ENCODE results near the gene FBN1. TPM values are rescaled to one million over a fixed set of nuclear protein-coding genes. Genes with fewer than 3 reads are reported as not detected.

The FBN1 gene
- total RNA-seq, 2 experiments from 2014 or later = 0.35 to 0.41 TPM

DNA sequence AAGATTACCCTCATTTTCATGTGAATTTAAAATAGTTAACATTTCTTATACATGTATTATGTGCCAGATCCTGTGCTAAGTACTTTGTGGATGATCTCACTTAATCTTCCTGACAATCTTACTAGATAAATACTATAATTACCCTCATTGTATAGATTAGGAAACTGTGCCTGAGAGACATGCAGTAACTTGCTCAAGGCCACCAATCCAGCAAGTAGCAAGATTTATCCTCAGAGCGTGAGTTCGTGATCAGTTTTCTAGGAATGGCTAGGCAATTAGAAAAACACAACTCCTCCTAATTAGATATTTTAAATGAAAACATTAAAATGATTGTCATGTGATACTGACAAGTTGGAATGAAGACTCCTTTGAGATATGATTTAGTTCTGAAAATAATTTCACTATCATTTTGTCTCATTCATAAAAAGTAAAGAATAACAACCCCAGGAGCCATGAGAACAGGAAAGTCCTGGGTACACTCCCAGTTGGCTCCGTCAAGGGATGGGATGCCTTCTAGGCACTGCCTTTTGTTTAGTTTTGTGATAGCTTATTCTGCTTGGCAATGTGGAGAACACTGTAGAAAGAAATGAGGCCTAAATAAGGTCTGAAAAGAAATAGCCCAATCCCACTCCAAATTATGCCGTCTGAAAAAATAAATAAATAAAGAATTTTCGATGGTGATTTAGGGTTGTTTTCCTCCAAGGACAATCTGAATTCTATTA, 61.3 kb downstream of the FBN1 start:
- Mint-ChIP-seq H3K4me3 (no peak overlapping the region), H3K4me1 (ENCODE audit: low read depth) (no peaks in the 10 kb centered on the region), H3K9me3 (no peaks in the 10 kb centered on the region), H3K27ac (no peak overlapping the region), H3K27me3 (ENCODE audit: low read depth) (no peaks in the 10 kb centered on the region), H3K36me3 (ENCODE audit: low read depth) (no peaks in the 10 kb centered on the region)
- CTCF ChIA-PET = no interaction called here
- intact Hi-C loops (cut with micrococcal nuclease) = no loop called here
- DNase-seq = no peak

DNA sequence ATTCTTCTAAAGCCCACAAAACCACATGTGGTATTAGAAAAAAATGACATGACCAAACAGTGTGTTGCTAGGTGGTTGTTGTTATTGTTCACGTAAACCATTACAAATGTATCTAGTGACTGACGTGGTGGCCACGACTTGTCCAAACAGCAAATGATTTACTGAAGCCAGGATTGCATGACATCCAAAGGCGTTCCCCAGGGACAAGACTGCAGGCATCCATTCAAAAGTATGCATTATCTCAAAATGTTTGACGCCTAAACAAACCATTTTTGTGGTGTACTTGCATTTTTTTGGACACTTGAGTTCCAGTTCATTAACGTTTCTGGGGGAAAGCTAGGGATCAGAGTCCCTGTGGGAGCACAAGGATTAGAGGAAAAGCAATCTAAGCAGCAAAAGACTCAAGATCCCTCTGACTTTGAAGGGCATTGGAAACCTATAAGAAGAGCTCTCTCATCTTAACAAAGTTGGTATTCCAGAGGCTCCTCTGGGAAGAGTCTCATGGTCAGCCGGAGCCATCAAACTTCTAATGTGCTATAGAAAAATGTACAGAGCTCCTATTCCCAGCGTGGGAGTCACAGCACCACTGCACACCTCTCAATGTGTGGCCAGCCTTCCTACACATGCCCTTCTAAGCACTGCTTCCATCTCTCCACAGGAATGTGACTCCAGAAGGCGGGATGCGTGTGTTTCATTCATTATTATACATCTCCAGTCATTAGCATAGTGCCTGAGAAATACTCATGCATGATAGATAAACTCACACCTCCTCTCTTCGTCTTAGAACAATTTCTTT, 62.9 kb downstream of the FBN1 start:
- CTCF ChIA-PET = interaction anchor here (0.6 kb wide), 1 partner anchor 231 kb away, joined by 8 read pairs; no protein-coding TSS in a partner anchor
- DNase-seq = no peak
- intact Hi-C loops (cut with micrococcal nuclease) = no loop called here
- no peak overlapping the region for H3K27ac Mint-ChIP-seq
- no peaks in the 10 kb centered on the region for H3K9me3 Mint-ChIP-seq
- no peaks in the 10 kb centered on the region for H3K27me3 Mint-ChIP-seq (ENCODE audit: low read depth)
- no peak overlapping the region for H3K4me3 Mint-ChIP-seq
- H3K4me1 Mint-ChIP-seq (ENCODE audit: low read depth) = no peaks in the 10 kb centered on the region
- H3K36me3 Mint-ChIP-seq (ENCODE audit: low read depth) = no peaks in the 10 kb centered on the region

- Mint-ChIP-seq H3K9me3 (no peaks in the 10 kb centered on the region), H3K36me3 (ENCODE audit: low read depth) (no peaks in the 10 kb centered on the region), H3K27ac (no peak overlapping the region), H3K27me3 (ENCODE audit: low read depth) (no peaks in the 10 kb centered on the region), H3K4me1 (ENCODE audit: low read depth) (no peaks in the 10 kb centered on the region), H3K4me3 (no peak overlapping the region)
- DNase-seq = no peak
- CTCF ChIA-PET = interaction anchor here (0.6 kb wide), 1 partner anchor 76 kb away, joined by 3 read pairs; no protein-coding TSS in a partner anchor
- intact Hi-C loops (cut with micrococcal nuclease) = no loop called here
Measured at GRCh38 chr15:48581219-48581618, 64.3 kb downstream of the FBN1 start.

GRCh38 chr15:48580736-48581135, 64.8 kb downstream of the FBN1 start:
- no peak for DNase-seq
- H3K27ac Mint-ChIP-seq = no peak overlapping the region
- H3K36me3 Mint-ChIP-seq (ENCODE audit: low read depth) = no peaks in the 10 kb centered on the region
- CTCF ChIA-PET = interaction anchor here (0.6 kb wide), 1 partner anchor 76 kb away, joined by 3 read pairs; no protein-coding TSS in a partner anchor
- H3K9me3 Mint-ChIP-seq = no peaks in the 10 kb centered on the region
- H3K4me1 Mint-ChIP-seq (ENCODE audit: low read depth) = no peaks in the 10 kb centered on the region
- intact Hi-C loops (cut with micrococcal nuclease) = no loop called here
- H3K27me3 Mint-ChIP-seq (ENCODE audit: low read depth) = no peaks in the 10 kb centered on the region
- no peak overlapping the region for H3K4me3 Mint-ChIP-seq

- DNase-seq = no peak
- no peaks in the 10 kb centered on the region for H3K27me3 Mint-ChIP-seq (ENCODE audit: low read depth)
- no peak overlapping the region for H3K4me3 Mint-ChIP-seq
- CTCF ChIA-PET = no interaction called here
- H3K36me3 Mint-ChIP-seq (ENCODE audit: low read depth) = no peaks in the 10 kb centered on the region
- intact Hi-C loops (cut with micrococcal nuclease) = no loop called here
- H3K27ac Mint-ChIP-seq = no peak overlapping the region
- H3K4me1 Mint-ChIP-seq (ENCODE audit: low read depth) = no peaks in the 10 kb centered on the region
- H3K9me3 Mint-ChIP-seq = no peaks in the 10 kb centered on the region
Measured at GRCh38 chr15:48579945-48580671, 65.4 kb downstream of the FBN1 start.

- Mint-ChIP-seq H3K4me3 (no peak overlapping the region), H3K9me3 (no peaks in the 10 kb centered on the region), H3K27ac (no peak overlapping the region), H3K4me1 (ENCODE audit: low read depth) (no peaks in the 10 kb centered on the region), H3K36me3 (ENCODE audit: low read depth) (no peaks in the 10 kb centered on the region), H3K27me3 (ENCODE audit: low read depth) (no peaks in the 10 kb centered on the region)
- DNase-seq = no peak
- CTCF ChIA-PET = no interaction called here
- intact Hi-C loops (cut with micrococcal nuclease) = no loop called here
Measured at GRCh38 chr15:48578965-48579364, 66.5 kb downstream of the FBN1 start.

- Mint-ChIP-seq H3K27ac (no peak overlapping the region), H3K4me1 (ENCODE audit: low read depth) (no peaks in the 10 kb centered on the region), H3K9me3 (no peaks in the 10 kb centered on the region), H3K4me3 (no peak overlapping the region), H3K36me3 (ENCODE audit: low read depth) (no peaks in the 10 kb centered on the region), H3K27me3 (ENCODE audit: low read depth) (no peaks in the 10 kb centered on the region)
- CTCF ChIA-PET = no interaction called here
- DNase-seq = no peak
- intact Hi-C loops (cut with micrococcal nuclease) = no loop called here
Measured at GRCh38 chr15:48577469-48577868, 68.0 kb downstream of the FBN1 start.

DNA sequence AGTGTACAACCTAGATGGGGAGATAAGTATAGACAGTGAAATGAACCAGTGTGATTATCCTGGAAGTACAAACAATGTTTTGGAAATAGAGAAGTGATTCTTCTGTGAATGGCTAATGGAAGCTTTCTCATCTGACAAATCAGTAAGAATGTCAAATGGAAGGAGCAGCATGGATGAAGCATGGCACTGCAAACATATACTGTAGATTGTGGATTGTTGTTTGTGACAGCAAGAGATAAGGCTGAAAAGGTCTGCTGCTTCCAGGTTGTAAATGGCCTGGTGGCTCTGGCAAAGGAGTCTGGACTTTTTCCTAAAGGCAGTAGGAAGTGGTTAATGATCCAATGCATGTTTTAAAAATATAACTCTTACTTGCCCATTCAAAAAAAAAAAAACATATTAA, 71.3 kb downstream of the FBN1 start:
- CTCF ChIA-PET = no interaction called here
- intact Hi-C loops (cut with micrococcal nuclease) = no loop called here
- no peaks in the 10 kb centered on the region for H3K9me3 Mint-ChIP-seq

GRCh38 chr15:48573780-48574179, 71.7 kb downstream of the FBN1 start:
- H3K27me3 Mint-ChIP-seq (ENCODE audit: low read depth) = no peaks in the 10 kb centered on the region
- H3K27ac Mint-ChIP-seq = no peak overlapping the region
- CTCF ChIA-PET = no interaction called here
- H3K9me3 Mint-ChIP-seq = no peaks in the 10 kb centered on the region
- no peak for DNase-seq
- intact Hi-C loops (cut with micrococcal nuclease) = no loop called here
- no peaks in the 10 kb centered on the region for H3K4me1 Mint-ChIP-seq (ENCODE audit: low read depth)
- H3K4me3 Mint-ChIP-seq = no peak overlapping the region
- H3K36me3 Mint-ChIP-seq (ENCODE audit: low read depth) = no peaks in the 10 kb centered on the region

More for the DNA sequence above, 71.3 kb downstream of the FBN1 start:
- Mint-ChIP-seq H3K27me3 (ENCODE audit: low read depth) (no peaks in the 10 kb centered on the region), H3K36me3 (ENCODE audit: low read depth) (no peaks in the 10 kb centered on the region), H3K27ac (no peak overlapping the region), H3K4me3 (no peak overlapping the region), H3K4me1 (ENCODE audit: low read depth) (no peaks in the 10 kb centered on the region)
- DNase-seq = no peak

DNA sequence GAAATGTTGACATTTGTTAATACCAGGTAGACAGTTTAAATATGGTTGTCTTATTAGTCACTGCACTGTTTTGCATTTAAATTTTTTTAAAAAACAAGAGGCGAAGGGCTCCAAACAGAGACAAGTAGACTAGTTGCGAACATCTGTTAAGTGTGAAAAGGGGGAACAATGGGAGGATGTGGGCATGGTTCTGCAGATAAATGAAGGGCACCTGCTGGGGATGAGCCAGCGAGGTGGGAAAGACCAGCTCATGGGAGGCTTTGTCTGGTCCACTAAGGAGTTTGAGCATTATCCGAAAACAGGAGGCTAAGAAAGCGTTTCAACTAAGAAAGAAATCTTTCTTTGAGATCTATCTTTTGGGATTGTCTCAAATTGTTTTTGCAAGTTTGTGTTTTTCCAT, 72.7 kb downstream of the FBN1 start:
- DNase-seq = no peak
- H3K4me3 Mint-ChIP-seq = no peak overlapping the region
- CTCF ChIA-PET = no interaction called here
- H3K4me1 Mint-ChIP-seq (ENCODE audit: low read depth) = no peaks in the 10 kb centered on the region
- no peaks in the 10 kb centered on the region for H3K9me3 Mint-ChIP-seq
- intact Hi-C loops (cut with micrococcal nuclease) = no loop called here
- no peak overlapping the region for H3K27ac Mint-ChIP-seq
- H3K36me3 Mint-ChIP-seq (ENCODE audit: low read depth) = no peaks in the 10 kb centered on the region
- no peaks in the 10 kb centered on the region for H3K27me3 Mint-ChIP-seq (ENCODE audit: low read depth)

- Mint-ChIP-seq H3K27me3 (ENCODE audit: low read depth) (no peaks in the 10 kb centered on the region), H3K4me1 (ENCODE audit: low read depth) (no peaks in the 10 kb centered on the region), H3K36me3 (ENCODE audit: low read depth) (no peaks in the 10 kb centered on the region), H3K27ac (no peak overlapping the region), H3K9me3 (no peaks in the 10 kb centered on the region), H3K4me3 (no peak overlapping the region)
- intact Hi-C loops (cut with micrococcal nuclease) = no loop called here
- CTCF ChIA-PET = no interaction called here
- DNase-seq = no peak
Measured at GRCh38 chr15:48571510-48571909, 74.0 kb downstream of the FBN1 start.

GRCh38 chr15:48570822-48571221, 74.7 kb downstream of the FBN1 start:
- peaks cover 2% of the 10 kb centered on the region for H3K27me3 Mint-ChIP-seq (ENCODE audit: low read depth)
- CTCF ChIA-PET = no interaction called here
- intact Hi-C loops (cut with micrococcal nuclease) = no loop called here

More at GRCh38 chr15:48570822-48571221, 74.7 kb downstream of the FBN1 start:
- H3K9me3 Mint-ChIP-seq = no peaks in the 10 kb centered on the region
- no peak overlapping the region for H3K27ac Mint-ChIP-seq
- H3K4me1 Mint-ChIP-seq (ENCODE audit: low read depth) = no peaks in the 10 kb centered on the region
- no peaks in the 10 kb centered on the region for H3K36me3 Mint-ChIP-seq (ENCODE audit: low read depth)
- H3K4me3 Mint-ChIP-seq = no peak overlapping the region
- DNase-seq = no peak

Data from activated naive CD4-positive, alpha-beta T cell treated with anti-CD3 and anti-CD28 coated beads for 36 hours (primary cell).